Mesendoderm (in vitro differentiated cells): ENCODE data around the gene CCDC18.

Experiments
- DNase-seq: peaks from one replicate; pipeline ENCODE4 v3.0.0; 2013
- H2AK5ac ChIP-seq: 2 replicates; pipeline ENCODE4 v1.6.1; 2013; ENCODE audit warnings: low read length, inconsistent platforms
- H2BK120ac ChIP-seq: 2 replicates; pipeline ENCODE4 v1.6.1; 2013; ENCODE audit warnings: low read depth, mild to moderate bottlenecking, low read length, moderate library complexity, mixed read lengths
- H2BK15ac ChIP-seq: replicated peaks from 2 replicates; pipeline ENCODE4 v1.6.1; 2013; ENCODE audit warnings: low read depth, mild to moderate bottlenecking, moderate library complexity
- H2BK5ac ChIP-seq: 2 replicates; pipeline ENCODE4 v1.6.1; 2013; ENCODE audit warnings: low read length, inconsistent platforms
- H3K18ac ChIP-seq: 2 replicates; pipeline ENCODE4 v1.6.1; 2013; ENCODE audit warnings: mild to moderate bottlenecking, low read length, mixed read lengths
- H3K23ac ChIP-seq: one replicate; pipeline ENCODE4 v1.6.1; 2013; ENCODE audit warnings: low read length
- H3K27ac ChIP-seq: 2 replicates; pipeline ENCODE4 v1.5.1; 2013; ENCODE audit warnings: low read depth, mild to moderate bottlenecking, inconsistent platforms, low read length, moderate library complexity
- H3K27me3 ChIP-seq: 2 replicates; pipeline ENCODE4 v1.6.1; 2013; ENCODE audit warnings: low read length, control low read depth, mild to moderate bottlenecking, inconsistent platforms; ENCODE audit not compliant: insufficient read depth, poor library complexity
- H3K36me3 ChIP-seq: 2 replicates; pipeline ENCODE4 v1.6.1; 2013; ENCODE audit warnings: low read length, inconsistent platforms; ENCODE audit not compliant: control insufficient read depth, insufficient read depth
- H3K4ac ChIP-seq: one replicate; pipeline ENCODE4 v1.6.1; 2013; ENCODE audit warnings: low read depth, mild to moderate bottlenecking, low read length, moderate library complexity
- H3K4me1 ChIP-seq: 2 replicates; pipeline ENCODE4 v1.6.1; 2013; ENCODE audit warnings: low read depth, low read length, inconsistent platforms; ENCODE audit not compliant: control insufficient read depth
- H3K4me2 ChIP-seq: 2 replicates; pipeline ENCODE4 v1.6.1; 2013; ENCODE audit warnings: low read length
- H3K4me3 ChIP-seq: 2 replicates; pipeline ENCODE4 v1.5.1; 2013; ENCODE audit warnings: mild to moderate bottlenecking, low read length
- H3K56ac ChIP-seq: one replicate; pipeline ENCODE4 v1.6.1; 2013; ENCODE audit warnings: low read length
- H3K79me1 ChIP-seq: 2 replicates; pipeline ENCODE4 v1.6.1; 2013; ENCODE audit warnings: low read length, inconsistent platforms
- H3K79me2 ChIP-seq: 2 replicates; pipeline ENCODE4 v1.6.1; 2013; ENCODE audit warnings: mild to moderate bottlenecking, low read length; ENCODE audit not compliant: control insufficient read depth, insufficient read depth
- H3K9ac ChIP-seq: 2 replicates; pipeline ENCODE4 v1.6.1; 2013; ENCODE audit warnings: low read length, inconsistent platforms
- H4K5ac ChIP-seq: one replicate; pipeline ENCODE4 v1.6.1; 2013; ENCODE audit warnings: low read length
- H4K8ac ChIP-seq: one replicate; pipeline ENCODE4 v1.6.1; 2013; ENCODE audit warnings: low read depth, mild to moderate bottlenecking, control low read depth, low read length, moderate library complexity
- WGBS: extraction: QIAGEN DNeasy Blood & Tissue Kit; methylation state at CpG from one replicate; pipeline ENCODE4 v1.1.7; 2013; ENCODE audit warnings: low lambda C conversion rate, missing lambda C conversion rate; ENCODE audit not compliant: insufficient coverage; ENCODE audit errors: extremely low coverage; 5-methylcytosine and 5-hydroxymethylcytosine counted together

CCDC18 gene

GRCh38 chr1:93190432-93190831 lies 9.9 kb downstream of the CCDC18 start:
- Histone ChIP-seq H3K9ac (no peak overlapping the region), H2BK5ac (no peak overlapping the region), H2BK15ac (no peak overlapping the region), H3K23ac (no peak overlapping the region), H3K4me1 (no peaks in the 10 kb centered on the region), H3K56ac (no peak overlapping the region), H4K8ac (no peak overlapping the region), H2BK120ac (no peak overlapping the region), H3K79me2 (no peaks in the 10 kb centered on the region), H3K79me1 (no peaks in the 10 kb centered on the region), H3K18ac (no peak overlapping the region), H3K4me3 (no peak overlapping the region), H3K27ac (no peak overlapping the region), H2AK5ac (no peak overlapping the region), H3K27me3 (no peaks in the 10 kb centered on the region), H4K5ac (no peak overlapping the region), H3K4me2 (no peak overlapping the region), H3K36me3 (no peaks in the 10 kb centered on the region), H3K4ac (no peak overlapping the region)
- DNase-seq: no peak
- no CpG with 5 or more reads among the region's 3 CpGs for WGBS

GRCh38 chr1:93194231-93194990 lies 13.9 kb downstream of the CCDC18 start:
- H3K18ac ChIP-seq: no peak overlapping the region
- H3K79me2 ChIP-seq: no peaks in the 10 kb centered on the region
- H3K23ac ChIP-seq: no peak overlapping the region
- no CpG with 5 or more reads among the region's 4 CpGs for WGBS
- no peak overlapping the region for H2BK15ac ChIP-seq
- H2BK5ac ChIP-seq: no peak overlapping the region
- no peak overlapping the region for H2BK120ac ChIP-seq
- no peak overlapping the region for H3K27ac ChIP-seq
- no peak overlapping the region for H3K56ac ChIP-seq
- no peak overlapping the region for H3K4me3 ChIP-seq
- no peaks in the 10 kb centered on the region for H3K79me1 ChIP-seq
- H4K8ac ChIP-seq: no peak overlapping the region
- H3K27me3 ChIP-seq: no peaks in the 10 kb centered on the region
- H4K5ac ChIP-seq: no peak overlapping the region
- no peak overlapping the region for H3K9ac ChIP-seq
- H3K4ac ChIP-seq: no peak overlapping the region
- no peak for DNase-seq
- H3K4me1 ChIP-seq: no peaks in the 10 kb centered on the region
- H3K4me2 ChIP-seq: no peak overlapping the region
- no peaks in the 10 kb centered on the region for H3K36me3 ChIP-seq
- no peak overlapping the region for H2AK5ac ChIP-seq

- no peak overlapping the region for H3K4me3 ChIP-seq
- H3K36me3 ChIP-seq: no peaks in the 10 kb centered on the region
- H3K27ac ChIP-seq: no peak overlapping the region
- no peak overlapping the region for H3K18ac ChIP-seq
- no peak overlapping the region for H3K9ac ChIP-seq
- no peak overlapping the region for H3K23ac ChIP-seq
- no peak overlapping the region for H2BK120ac ChIP-seq
- H3K79me2 ChIP-seq: no peaks in the 10 kb centered on the region
- no peak overlapping the region for H2BK5ac ChIP-seq
- H3K79me1 ChIP-seq: no peaks in the 10 kb centered on the region
- H3K4ac ChIP-seq: no peak overlapping the region
- H4K8ac ChIP-seq: no peak overlapping the region
- H2BK15ac ChIP-seq: no peak overlapping the region
- no peak overlapping the region for H3K56ac ChIP-seq
- H3K27me3 ChIP-seq: no peaks in the 10 kb centered on the region
- no peak overlapping the region for H4K5ac ChIP-seq
- H3K4me2 ChIP-seq: no peak overlapping the region
- no peaks in the 10 kb centered on the region for H3K4me1 ChIP-seq
- no peak overlapping the region for H2AK5ac ChIP-seq
- no CpG with 5 or more reads among the region's 1 CpG for WGBS
- no peak for DNase-seq
These were observed 16.1 kb downstream of the CCDC18 start for GRCh38 chr1:93196591-93196990.

- H2BK15ac ChIP-seq: no peak overlapping the region
- H3K9ac ChIP-seq: no peak overlapping the region
- H4K8ac ChIP-seq: no peak overlapping the region
- no peak overlapping the region for H3K27ac ChIP-seq
- no peak overlapping the region for H2AK5ac ChIP-seq
- H3K4me1 ChIP-seq: no peaks in the 10 kb centered on the region
- no peak overlapping the region for H3K18ac ChIP-seq
- H2BK5ac ChIP-seq: no peak overlapping the region
- no peaks in the 10 kb centered on the region for H3K27me3 ChIP-seq
- no peak overlapping the region for H3K4me3 ChIP-seq
- DNase-seq: no peak
- H3K4me2 ChIP-seq: no peak overlapping the region
- no peak overlapping the region for H4K5ac ChIP-seq
- no peaks in the 10 kb centered on the region for H3K79me1 ChIP-seq
- no peak overlapping the region for H3K4ac ChIP-seq
- no peaks in the 10 kb centered on the region for H3K36me3 ChIP-seq
- H3K23ac ChIP-seq: no peak overlapping the region
- H3K79me2 ChIP-seq: no peaks in the 10 kb centered on the region
- WGBS: no CpG with 5 or more reads among the region's 9 CpGs
- H3K56ac ChIP-seq: no peak overlapping the region
- H2BK120ac ChIP-seq: no peak overlapping the region
These were observed 18.6 kb downstream of the CCDC18 start for GRCh38 chr1:93199150-93199549.

- H3K4ac ChIP-seq: no peak overlapping the region
- H4K8ac ChIP-seq: no peak overlapping the region
- H2BK120ac ChIP-seq: no peak overlapping the region
- no peak overlapping the region for H3K4me2 ChIP-seq
- H3K79me2 ChIP-seq: no peaks in the 10 kb centered on the region
- no peak overlapping the region for H3K9ac ChIP-seq
- H3K4me3 ChIP-seq: no peak overlapping the region
- H3K36me3 ChIP-seq: no peaks in the 10 kb centered on the region
- DNase-seq: no peak
- no peak overlapping the region for H3K56ac ChIP-seq
- no CpG with 5 or more reads among the region's 6 CpGs for WGBS
- no peak overlapping the region for H4K5ac ChIP-seq
- no peak overlapping the region for H3K23ac ChIP-seq
- H2BK5ac ChIP-seq: no peak overlapping the region
- H3K18ac ChIP-seq: no peak overlapping the region
- no peak overlapping the region for H3K27ac ChIP-seq
- no peak overlapping the region for H2AK5ac ChIP-seq
- no peaks in the 10 kb centered on the region for H3K4me1 ChIP-seq
- no peak overlapping the region for H2BK15ac ChIP-seq
- H3K79me1 ChIP-seq: no peaks in the 10 kb centered on the region
- H3K27me3 ChIP-seq: no peaks in the 10 kb centered on the region
These were observed 19.6 kb downstream of the CCDC18 start for GRCh38 chr1:93200086-93200620.

GRCh38 chr1:93200714-93201113 lies 20.2 kb downstream of the CCDC18 start:
- Histone ChIP-seq H3K23ac (no peak overlapping the region), H3K4ac (no peak overlapping the region), H3K56ac (no peak overlapping the region), H2AK5ac (no peak overlapping the region), H3K79me2 (no peaks in the 10 kb centered on the region), H4K5ac (no peak overlapping the region), H3K27me3 (no peaks in the 10 kb centered on the region), H4K8ac (no peak overlapping the region), H3K9ac (no peak overlapping the region), H3K18ac (no peak overlapping the region), H2BK5ac (no peak overlapping the region), H3K27ac (no peak overlapping the region), H3K4me1 (no peaks in the 10 kb centered on the region), H3K4me3 (no peak overlapping the region), H2BK15ac (no peak overlapping the region), H2BK120ac (no peak overlapping the region), H3K79me1 (no peaks in the 10 kb centered on the region), H3K36me3 (no peaks in the 10 kb centered on the region), H3K4me2 (no peak overlapping the region)
- DNase-seq: no peak
- 100% methylated on average over 2 of the region's 4 CpGs for WGBS
